CD4-positive, CD25-positive, alpha-beta regulatory T cell (primary cell): ENCODE results near the gene VPS45. TPM values are rescaled to one million over a fixed set of nuclear protein-coding genes. Genes with fewer than 3 reads are reported as not detected.
A peak's percentile ranks its signal among the peaks of the same experiment; 100 is the strongest.
"Not testable (repeated sequence)": the region's sequence is repeated elsewhere in the genome, so short reads cannot be mapped to it uniquely, and the experiment has no call there.

ENCODE experiments used
- ATAC-seq, 2 donors: fragments of 150-1000 bp; cut with Tn5 transposase; one replicate each; pipeline ENCODE4 v1.10.0; 2021; ENCODE audit warnings: low read depth in 2 of 2, moderate number of reproducible peaks in 2 of 2, moderate library complexity in 1 of 2
- DNase-seq, 3 donors: peaks; one replicate each; pipeline versions ENCODE4 v3.0.0 to v3.0.0-alpha.2; 2012 to 2022; ENCODE audit warnings: mixed read lengths in 1 of 3
- H3K27ac ChIP-seq: one replicate; pipeline ENCODE4 v1.7.0; 2013; ENCODE audit warnings: mild to moderate bottlenecking, low read length; ENCODE audit not compliant: insufficient read depth, poor library complexity, severe bottlenecking
- H3K27me3 ChIP-seq: one replicate; pipeline ENCODE4 v1.7.0; 2013; ENCODE audit warnings: low read length; ENCODE audit not compliant: control insufficient read depth, insufficient read depth
- H3K36me3 ChIP-seq: one replicate; pipeline ENCODE4 v1.7.0; 2013; ENCODE audit warnings: mild to moderate bottlenecking, low read length, moderate library complexity; ENCODE audit not compliant: control insufficient read depth, insufficient read depth
- H3K4me1 ChIP-seq: 2 replicates; pipeline ENCODE4 v1.7.0; 2013; ENCODE audit warnings: mild to moderate bottlenecking, low read length; ENCODE audit not compliant: insufficient read depth, control insufficient read depth, poor library complexity, severe bottlenecking
- H3K4me3 ChIP-seq: one replicate; pipeline ENCODE4 v1.7.0; 2013; ENCODE audit warnings: low read depth, mild to moderate bottlenecking, low read length, moderate library complexity
- H3K9me3 ChIP-seq, 2 experiments: 1 replicate in 1 of 2; 2 replicates in 1 of 2; pipeline ENCODE4 v1.7.0; 2013; ENCODE audit warnings: low read length in 2 of 2, mild to moderate bottlenecking in 1 of 2, moderate library complexity in 1 of 2; ENCODE audit not compliant: control insufficient read depth in 2 of 2
- H3K27ac Mint-ChIP-seq, 3 donors: one replicate each; pipeline ENCODE4 v1.8.0; 2020 to 2022; ENCODE audit warnings: mild to moderate bottlenecking in 3 of 3, mixed read lengths in 3 of 3, moderate library complexity in 2 of 3
- H3K27me3 Mint-ChIP-seq: one replicate; pipeline ENCODE4 v1.8.0; 2022; ENCODE audit warnings: mild to moderate bottlenecking, mixed read lengths
- H3K36me3 Mint-ChIP-seq: one replicate; pipeline ENCODE4 v1.8.0; 2020; ENCODE audit warnings: mixed read lengths
- H3K4me1 Mint-ChIP-seq, 4 donors: one replicate each; pipeline ENCODE4 v1.8.0; 2020 to 2022; ENCODE audit warnings: mixed read lengths in 4 of 4, mild to moderate bottlenecking in 1 of 4
- H3K4me3 Mint-ChIP-seq, 4 donors: one replicate each; pipeline ENCODE4 v1.8.0; 2020 to 2022; ENCODE audit warnings: mild to moderate bottlenecking in 4 of 4, mixed read lengths in 4 of 4, moderate library complexity in 3 of 4
- H3K9me3 Mint-ChIP-seq, 7 donors: one replicate each; pipeline ENCODE4 v1.8.0; 2020 to 2022; ENCODE audit warnings: mixed read lengths in 7 of 7, mild to moderate bottlenecking in 3 of 7, moderate library complexity in 2 of 7
- polyA plus RNA-seq, 4 donors: library from polyadenylated mRNA; unstranded; fragments of 300-500 nt; fragmentation: Illumina TruSeq; gene quantifications; one replicate each; pipeline ENCODE4 v1.2.3, GENCODE V29; 2021
- total RNA-seq: library from RNA; stranded (reverse); gene quantifications from one replicate; pipeline ENCODE4 v1.2.3, GENCODE V29; 2022

Gene VPS45
- total and polyA plus RNA-seq, 5 donors from 2014 or later = 23.4 to 27.8 (median 26.3) TPM

GRCh38 chr1:150185481-150185880, 117.9 kb downstream of the VPS45 start:
- no peaks in the 10 kb centered on the region for H3K36me3 Mint-ChIP-seq
- DNase-seq (no peak), ATAC-seq (no peak)
- H3K4me1 Mint-ChIP-seq = peaks cover 6 to 14% (median 10%) of the 10 kb centered on the region in 4 donors
- H3K27ac Mint-ChIP-seq = no peak overlapping the region
- no peaks in the 10 kb centered on the region for H3K9me3 Mint-ChIP-seq
- peaks cover 5% of the 10 kb centered on the region for H3K27me3 Mint-ChIP-seq
- Histone ChIP-seq H3K4me1 (peaks cover 5% of the 10 kb centered on the region), H3K4me3 (no peak overlapping the region), H3K9me3 (no peaks in the 10 kb centered on the region), H3K36me3 (no peaks in the 10 kb centered on the region), H3K27me3 (no peaks in the 10 kb centered on the region), H3K27ac (no peak overlapping the region)
- H3K4me3 Mint-ChIP-seq = no peak overlapping the region

DNA sequence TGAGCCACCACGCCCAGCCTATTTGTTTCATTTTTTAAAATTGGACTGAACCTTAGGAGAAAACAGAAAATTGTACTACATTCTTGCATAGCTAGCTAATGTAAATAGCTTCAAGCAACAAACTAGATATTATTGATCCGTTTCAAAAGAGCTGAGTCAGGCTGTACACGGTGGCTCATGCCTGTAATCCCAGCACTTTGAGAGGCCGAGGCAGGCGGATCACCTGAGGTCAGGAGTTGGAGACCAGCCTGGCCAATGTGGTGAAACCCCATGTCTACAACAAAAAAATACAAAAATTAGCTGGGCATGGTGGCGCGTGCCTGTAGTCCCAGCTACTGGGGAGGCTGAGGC, 118.8 kb downstream of the VPS45 start:
- H3K36me3 Mint-ChIP-seq, ATAC-seq, H3K9me3 ChIP-seq, H3K27ac ChIP-seq, H3K9me3 Mint-ChIP-seq, H3K4me3 ChIP-seq, H3K4me1 ChIP-seq, H3K4me3 Mint-ChIP-seq, H3K27me3 ChIP-seq, H3K27me3 Mint-ChIP-seq, H3K36me3 ChIP-seq, DNase-seq: not testable (repeated sequence)
- H3K4me1 Mint-ChIP-seq = peaks cover 6 to 14% (median 10%) of the 10 kb centered on the region in 4 donors
- H3K27ac Mint-ChIP-seq = peak overlapping the region in 1 of 3 donors; percentile 52

- Histone ChIP-seq H3K9me3 (no peaks in the 10 kb centered on the region), H3K4me3 (peak overlapping the region; percentile 52), H3K27me3 (no peaks in the 10 kb centered on the region), H3K36me3 (no peaks in the 10 kb centered on the region), H3K4me1 (peaks cover 5% of the 10 kb centered on the region), H3K27ac (no peak overlapping the region)
- ATAC-seq (peak; percentile 77 to 79), DNase-seq (peak; percentile 5 to 72 (median 71))
- Mint-ChIP-seq H3K4me3 (peak overlapping the region in 2 of 4 donors; percentile 5 to 59), H3K9me3 (no peaks in the 10 kb centered on the region), H3K4me1 (peaks cover 6 to 14% (median 10%) of the 10 kb centered on the region in 4 donors), H3K27ac (peak overlapping the region in 2 of 3 donors; percentile 52 to 77), H3K36me3 (no peaks in the 10 kb centered on the region), H3K27me3 (peaks cover 5% of the 10 kb centered on the region)
These were observed 119.4 kb downstream of the VPS45 start for GRCh38 chr1:150186789-150187559.

DNA sequence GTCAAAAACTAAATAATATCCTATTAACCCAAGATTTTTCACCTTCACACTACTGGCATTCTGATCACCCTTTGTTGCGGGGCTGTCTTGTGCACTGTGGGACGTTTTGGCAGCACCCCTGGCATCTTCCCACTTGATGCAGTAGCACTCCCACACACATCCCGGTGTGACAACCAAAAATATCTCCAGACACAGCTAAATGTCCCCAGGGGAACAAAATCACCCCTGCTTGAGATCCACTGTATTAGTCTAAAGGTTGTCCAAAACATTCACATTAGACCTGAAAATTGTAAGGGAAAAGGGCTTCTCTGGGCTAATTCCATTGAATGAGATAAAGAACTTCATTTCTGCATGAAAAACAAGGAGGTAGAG, 120.0 kb downstream of the VPS45 start:
- ATAC-seq = peak; percentile 26 to 38
- H3K4me1 ChIP-seq = peaks cover 5% of the 10 kb centered on the region
- Mint-ChIP-seq H3K4me3 (peak overlapping the region in 1 of 4 donors; percentile 5), H3K4me1 (peaks cover 6 to 14% (median 10%) of the 10 kb centered on the region in 4 donors), H3K36me3 (no peaks in the 10 kb centered on the region), H3K9me3 (no peaks in the 10 kb centered on the region), H3K27me3 (peaks cover 8% of the 10 kb centered on the region), H3K27ac (peak overlapping the region in 2 of 3 donors; percentile 7 to 52)
- no peak overlapping the region for H3K27ac ChIP-seq
- H3K36me3 ChIP-seq = no peaks in the 10 kb centered on the region
- DNase-seq = no peak
- no peak overlapping the region for H3K4me3 ChIP-seq
- H3K9me3 ChIP-seq = no peaks in the 10 kb centered on the region
- H3K27me3 ChIP-seq = no peaks in the 10 kb centered on the region

DNA sequence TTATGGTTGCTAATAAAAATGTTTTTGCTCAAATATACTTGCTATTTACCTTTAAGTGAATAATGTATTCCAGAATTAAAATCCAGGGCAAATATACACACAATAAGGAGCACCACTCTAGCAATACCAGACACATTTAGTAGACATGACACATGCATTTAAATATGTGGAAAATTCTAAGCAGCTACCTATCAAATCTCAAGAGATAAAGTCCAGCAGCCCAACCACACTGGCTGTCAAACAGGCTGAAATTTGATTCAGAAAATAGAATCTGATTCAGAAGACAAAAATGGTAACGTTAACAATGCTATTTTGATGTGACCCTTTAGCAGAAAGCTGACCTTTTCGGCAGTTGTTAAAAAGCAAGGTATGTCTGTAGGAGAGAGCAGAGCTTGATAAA, 124.4 kb downstream of the VPS45 start:
- Mint-ChIP-seq H3K36me3 (no peaks in the 10 kb centered on the region), H3K27me3 (peaks cover 27% of the 10 kb centered on the region), H3K27ac (no peak overlapping the region), H3K4me1 (peaks cover 5 to 7% (median 6%) of the 10 kb centered on the region in 4 donors), H3K9me3 (no peaks in the 10 kb centered on the region), H3K4me3 (no peak overlapping the region)
- Histone ChIP-seq H3K36me3 (no peaks in the 10 kb centered on the region), H3K9me3 (no peaks in the 10 kb centered on the region), H3K4me1 (peaks cover 2% of the 10 kb centered on the region), H3K4me3 (no peak overlapping the region), H3K27ac (no peak overlapping the region), H3K27me3 (no peaks in the 10 kb centered on the region)
- ATAC-seq (no peak), DNase-seq (no peak)

GRCh38 chr1:150194381-150195031, 126.9 kb downstream of the VPS45 start:
- Mint-ChIP-seq H3K27ac (no peak overlapping the region), H3K36me3 (no peaks in the 10 kb centered on the region), H3K27me3 (peaks cover 23% of the 10 kb centered on the region), H3K4me3 (no peak overlapping the region), H3K9me3 (no peaks in the 10 kb centered on the region), H3K4me1 (no peaks in the 10 kb centered on the region)
- peaks cover 3% of the 10 kb centered on the region for H3K27me3 ChIP-seq
- no peaks in the 10 kb centered on the region for H3K4me1 ChIP-seq
- no peaks in the 10 kb centered on the region for H3K9me3 ChIP-seq
- no peak for ATAC-seq
- H3K4me3 ChIP-seq = no peak overlapping the region
- DNase-seq = no peak
- no peak overlapping the region for H3K27ac ChIP-seq
- H3K36me3 ChIP-seq = no peaks in the 10 kb centered on the region
